GM19455 (cell line): ENCODE results near the gene MUTYH.

ENCODE experiments used
- ATAC-seq: cut with Tn5 transposase; IDR thresholded peaks from one replicate; pipeline ENCODE4 v1.9.1; 2021; ENCODE audit not compliant: unreplicated experiment

Gene MUTYH

GRCh38 chr1:45351508-45351907, 11.3 kb upstream of the MUTYH start:
- ATAC-seq = no peak

- ATAC-seq = no peak
Observed at GRCh38 chr1:45348966-45349677, 8.9 kb upstream of the MUTYH start.

GRCh38 chr1:45348609-45348965, 8.3 kb upstream of the MUTYH start:
- ATAC-seq = no peak

- no peak for ATAC-seq
Observed at GRCh38 chr1:45348020-45348419, 7.8 kb upstream of the MUTYH start.

- ATAC-seq = no peak
Observed at GRCh38 chr1:45346473-45346872, 6.2 kb upstream of the MUTYH start.

- ATAC-seq = no peak
Observed at GRCh38 chr1:45345014-45345413, 4.8 kb upstream of the MUTYH start.

GRCh38 chr1:45344499-45344898, 4.3 kb upstream of the MUTYH start:
- no peak for ATAC-seq

- ATAC-seq = no peak
Observed at GRCh38 chr1:45340816-45341466, 701 bp upstream of the MUTYH start.

- no peak for ATAC-seq
Observed at GRCh38 chr1:45337630-45338325, 2.5 kb downstream of the MUTYH start.

- ATAC-seq = no peak
Observed at GRCh38 chr1:45335855-45336324, 4.3 kb downstream of the MUTYH start.

GRCh38 chr1:45334308-45335245, 5.7 kb downstream of the MUTYH start:
- no peak for ATAC-seq

GRCh38 chr1:45332346-45332720, 7.9 kb downstream of the MUTYH start:
- ATAC-seq = no peak

- ATAC-seq = no peak
Observed at GRCh38 chr1:45331436-45332345, 8.5 kb downstream of the MUTYH start.

GRCh38 chr1:45329445-45329844, 10.8 kb downstream of the MUTYH start:
- no peak for ATAC-seq

GRCh38 chr1:45328680-45329079, 11.6 kb downstream of the MUTYH start:
- no peak for ATAC-seq

GRCh38 chr1:45327644-45328515, 12.4 kb downstream of the MUTYH start:
- no peak for ATAC-seq

- ATAC-seq = no peak
Observed at GRCh38 chr1:45326627-45327623, 13.3 kb downstream of the MUTYH start, which contains the start of gene HPDL. Gene HPDL, plus strand, starts transcription at chr1:45326895. Its CDS starts 254 bp downstream, at chr1:45327149.
